Transverse colon (tissue), 3 donors: ENCODE results near the gene ABCA6.

Experiments
- EP300 ChIP-seq: sonication (generic); formaldehyde crosslinking; IDR thresholded peaks from one replicate; pipeline ENCODE4 v1.6.1; 2017; ENCODE audit warnings: antibody characterized with exemption, low read depth
- TF ChIP-seq, protein P1 (sequence below), 5 experiments: fragments of 200-600 bp in 3 of 5; fragments of 450-650 bp in 2 of 5; sonication (generic) in 3 of 5; IDR thresholded peaks; 1 replicate in 2 of 5; 2 replicates in 3 of 5; pipeline ENCODE4 v1.5.1; 2016 to 2017; ENCODE audit warnings: antibody characterized with exemption in 5 of 5, inconsistent platforms in 3 of 5, mild to moderate bottlenecking in 2 of 5, moderate library complexity in 1 of 5

GRCh38 chr17:69098625-69099024, 43.1 kb downstream of the ABCA6 start:
- TF ChIP-seq, protein P1, sequence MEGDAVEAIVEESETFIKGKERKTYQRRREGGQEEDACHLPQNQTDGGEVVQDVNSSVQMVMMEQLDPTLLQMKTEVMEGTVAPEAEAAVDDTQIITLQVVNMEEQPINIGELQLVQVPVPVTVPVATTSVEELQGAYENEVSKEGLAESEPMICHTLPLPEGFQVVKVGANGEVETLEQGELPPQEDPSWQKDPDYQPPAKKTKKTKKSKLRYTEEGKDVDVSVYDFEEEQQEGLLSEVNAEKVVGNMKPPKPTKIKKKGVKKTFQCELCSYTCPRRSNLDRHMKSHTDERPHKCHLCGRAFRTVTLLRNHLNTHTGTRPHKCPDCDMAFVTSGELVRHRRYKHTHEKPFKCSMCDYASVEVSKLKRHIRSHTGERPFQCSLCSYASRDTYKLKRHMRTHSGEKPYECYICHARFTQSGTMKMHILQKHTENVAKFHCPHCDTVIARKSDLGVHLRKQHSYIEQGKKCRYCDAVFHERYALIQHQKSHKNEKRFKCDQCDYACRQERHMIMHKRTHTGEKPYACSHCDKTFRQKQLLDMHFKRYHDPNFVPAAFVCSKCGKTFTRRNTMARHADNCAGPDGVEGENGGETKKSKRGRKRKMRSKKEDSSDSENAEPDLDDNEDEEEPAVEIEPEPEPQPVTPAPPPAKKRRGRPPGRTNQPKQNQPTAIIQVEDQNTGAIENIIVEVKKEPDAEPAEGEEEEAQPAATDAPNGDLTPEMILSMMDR (IDR thresholded peaks at IDR 0.05), result no peak
- TF ChIP-seq EP300, result no peak
